IPS-18c (cell line): ENCODE results near the gene DNAL4.
"Not testable (repeated sequence)": the region's sequence is repeated elsewhere in the genome, so short reads cannot be mapped to it uniquely, and the experiment has no call there.

Source experiments
- H3K4me3 ChIP-seq: 2 replicates; pipeline ENCODE4 v1.7.0; 2013; ENCODE audit warnings: low read depth, mild to moderate bottlenecking, low read length, moderate library complexity; ENCODE audit not compliant: insufficient read depth
- H3K9me3 ChIP-seq: one replicate; pipeline ENCODE4 v1.6.1; 2013; ENCODE audit warnings: mild to moderate bottlenecking, low read length, moderate library complexity; ENCODE audit not compliant: control insufficient read depth, insufficient read depth

Gene DNAL4

DNA sequence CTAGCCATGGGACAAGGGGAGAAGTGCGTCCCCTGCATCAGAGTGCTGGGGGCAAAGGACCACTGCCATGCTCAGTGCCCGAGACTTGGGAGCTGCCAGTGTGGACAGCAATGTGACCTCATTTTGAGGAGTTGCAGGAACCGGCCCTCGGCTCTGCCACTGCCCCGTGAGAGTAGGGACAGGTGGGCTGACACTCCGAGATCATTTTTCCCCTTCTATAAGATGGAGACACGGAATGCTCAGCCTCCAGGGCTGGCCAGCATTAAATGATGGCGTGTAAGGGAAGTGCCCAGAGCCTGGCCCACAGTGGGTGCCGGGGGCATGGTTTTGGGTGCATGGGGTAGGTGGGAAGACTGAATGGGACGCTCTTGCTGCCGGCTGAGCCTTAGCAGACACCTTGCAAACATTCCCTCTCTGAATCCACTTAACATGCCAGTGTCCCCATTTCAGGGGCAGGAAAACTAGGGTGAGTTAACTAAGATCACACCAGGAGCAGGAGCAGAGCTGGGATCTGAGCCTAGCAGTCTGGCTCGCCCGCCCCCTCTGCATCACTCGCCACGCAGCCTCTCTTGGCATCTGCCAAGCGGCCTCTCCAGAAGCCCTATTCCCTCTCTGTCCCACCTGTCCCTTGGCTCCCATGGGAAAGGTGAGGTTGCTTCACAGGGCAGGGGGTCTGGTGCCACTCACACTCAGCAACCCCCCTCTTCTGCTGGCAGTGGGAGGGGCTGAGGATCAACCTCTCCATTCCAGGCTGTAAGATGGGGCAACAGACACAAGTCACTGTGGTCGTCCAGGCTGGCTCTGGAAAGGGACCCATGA is 36.3 kb upstream of the DNAL4 start:
- no peak overlapping the region for H3K4me3 ChIP-seq
- H3K9me3 ChIP-seq = no peaks in the 10 kb centered on the region

DNA sequence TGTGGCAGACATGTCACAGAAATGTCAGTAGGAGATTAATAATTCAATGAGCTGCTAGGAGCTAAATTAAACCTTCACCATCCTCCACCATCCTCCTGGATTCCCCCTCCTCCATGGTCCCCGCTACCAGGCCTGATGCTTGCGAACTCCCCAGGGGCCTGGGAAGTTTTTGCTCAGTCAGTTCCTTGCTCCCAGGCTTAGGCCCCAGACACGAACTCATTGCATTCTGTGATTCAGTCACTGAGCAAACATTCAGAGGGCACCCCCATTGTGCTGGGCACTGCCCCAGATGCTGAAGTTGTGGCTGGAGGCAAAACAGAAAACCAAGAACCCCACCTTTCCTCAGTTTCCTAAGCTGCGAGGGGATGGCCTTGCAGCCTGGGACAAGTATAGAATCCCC is 35.5 kb upstream of the DNAL4 start:
- no peak overlapping the region for H3K4me3 ChIP-seq
- no peaks in the 10 kb centered on the region for H3K9me3 ChIP-seq

DNA sequence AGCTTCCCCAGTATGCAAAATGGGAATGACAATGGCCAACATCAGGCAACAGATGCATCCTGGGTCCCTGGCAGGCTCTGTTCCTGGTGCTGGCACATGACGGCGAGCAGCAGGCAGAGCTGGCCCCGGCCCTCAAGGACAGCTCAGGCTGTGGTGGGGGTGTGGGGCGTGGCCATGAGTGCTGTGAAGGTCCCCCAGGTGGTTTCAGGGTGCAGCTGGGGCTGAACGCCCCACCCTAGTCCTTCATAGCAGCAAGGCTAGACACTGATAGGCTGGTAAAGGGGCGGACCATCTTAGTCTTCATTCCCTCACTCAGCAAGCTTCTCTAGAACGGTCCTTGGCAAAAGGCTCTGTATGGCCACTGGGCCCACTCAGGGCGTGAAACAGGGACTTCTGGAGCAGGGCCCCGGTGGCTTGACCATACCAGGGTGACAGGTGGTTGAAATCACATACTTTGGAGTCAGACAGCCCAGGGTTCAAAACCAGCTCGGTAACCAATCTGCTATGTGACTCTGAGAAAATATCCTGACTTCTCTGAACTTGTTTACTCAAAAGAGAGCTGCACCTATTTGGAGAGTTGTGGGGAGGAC is 34.8 kb upstream of the DNAL4 start:
- Histone ChIP-seq H3K4me3 (no peak overlapping the region), H3K9me3 (no peaks in the 10 kb centered on the region)

DNA sequence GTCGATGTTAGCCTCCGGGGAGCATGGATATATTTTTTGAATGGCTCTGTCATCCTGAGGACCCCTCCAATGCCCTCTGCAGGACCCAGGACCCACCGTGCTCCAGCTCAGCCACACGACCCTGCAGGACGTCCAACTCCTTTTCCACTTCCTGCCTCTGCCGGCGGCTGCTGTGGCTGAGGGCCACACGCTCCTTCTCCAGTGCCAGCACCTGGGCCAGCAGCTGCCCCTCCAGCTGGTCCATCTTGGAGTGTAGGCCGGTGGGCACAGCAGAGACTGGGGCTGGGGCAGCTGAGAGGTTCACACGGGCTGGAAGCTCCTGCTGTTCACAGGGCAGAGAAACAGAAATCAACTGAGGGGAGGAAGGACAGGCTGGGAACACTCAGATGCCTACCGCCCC is 34.2 kb upstream of the DNAL4 start:
- H3K9me3 ChIP-seq = no peaks in the 10 kb centered on the region
- no peak overlapping the region for H3K4me3 ChIP-seq

DNA sequence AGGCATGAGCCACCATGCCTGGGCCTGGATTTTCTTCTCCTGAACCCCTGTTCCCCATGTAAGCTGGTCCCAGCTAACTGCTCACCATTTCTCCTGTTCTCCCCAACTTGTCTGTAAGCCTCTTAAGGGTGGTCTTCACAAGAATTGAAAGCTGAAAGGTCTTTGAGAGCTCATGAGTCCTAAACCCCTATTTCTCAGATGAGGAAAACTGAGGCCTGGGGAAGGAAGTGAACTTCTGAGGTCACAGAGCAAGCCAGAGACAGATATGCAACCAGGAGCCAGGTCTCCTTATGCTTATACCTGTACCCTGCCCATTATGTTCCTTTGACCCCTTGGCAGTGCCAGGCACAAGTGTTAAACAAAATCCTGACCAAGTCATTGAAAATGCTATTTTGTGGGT is 33.6 kb upstream of the DNAL4 start:
- H3K4me3 ChIP-seq = no peak overlapping the region
- H3K9me3 ChIP-seq = no peaks in the 10 kb centered on the region

DNA sequence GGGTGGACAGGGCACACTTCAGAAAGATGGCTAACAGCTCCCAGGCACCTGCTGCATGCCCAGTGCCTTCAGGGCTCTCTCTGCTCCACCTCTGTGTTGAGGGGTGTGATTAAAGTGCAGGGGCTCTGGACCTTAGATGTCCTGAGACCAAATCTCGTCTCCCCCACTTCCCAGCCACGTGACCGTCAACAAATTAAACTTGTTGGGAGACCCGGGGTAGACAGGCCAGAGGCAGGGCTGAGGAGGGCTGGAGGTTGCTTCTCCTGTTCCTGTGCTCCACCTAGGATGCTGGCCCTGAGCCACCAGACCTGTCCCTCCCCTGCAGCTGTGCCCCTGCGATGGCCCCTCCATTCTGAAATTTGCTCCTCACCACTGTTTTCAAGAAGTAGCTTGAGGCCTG is 32.9 kb upstream of the DNAL4 start:
- H3K4me3 ChIP-seq = no peak overlapping the region

DNA sequence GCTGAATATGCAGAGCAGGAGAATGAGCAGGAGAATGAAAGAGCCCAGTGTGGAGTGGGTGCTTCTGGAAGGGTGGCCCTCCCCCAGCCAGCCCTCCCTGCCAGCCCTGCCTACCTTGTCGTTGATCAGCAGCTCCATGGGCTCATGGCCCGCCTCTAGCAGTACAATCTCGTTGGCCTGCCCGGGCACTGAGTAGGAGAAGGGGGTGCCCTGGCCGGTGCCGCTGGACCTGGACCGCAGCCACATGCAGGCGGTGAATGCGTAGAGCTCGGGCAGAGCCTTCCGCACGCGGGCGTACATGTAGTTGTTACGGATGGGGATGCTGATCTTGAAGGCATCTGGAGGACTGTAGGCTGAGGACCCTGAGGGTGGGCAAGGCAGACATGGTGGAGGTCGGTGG is 32.4 kb upstream of the DNAL4 start:
- H3K9me3 ChIP-seq = no peaks in the 10 kb centered on the region
- H3K4me3 ChIP-seq = no peak overlapping the region

More for the DNA sequence above, 32.9 kb upstream of the DNAL4 start:
- H3K9me3 ChIP-seq = no peaks in the 10 kb centered on the region

DNA sequence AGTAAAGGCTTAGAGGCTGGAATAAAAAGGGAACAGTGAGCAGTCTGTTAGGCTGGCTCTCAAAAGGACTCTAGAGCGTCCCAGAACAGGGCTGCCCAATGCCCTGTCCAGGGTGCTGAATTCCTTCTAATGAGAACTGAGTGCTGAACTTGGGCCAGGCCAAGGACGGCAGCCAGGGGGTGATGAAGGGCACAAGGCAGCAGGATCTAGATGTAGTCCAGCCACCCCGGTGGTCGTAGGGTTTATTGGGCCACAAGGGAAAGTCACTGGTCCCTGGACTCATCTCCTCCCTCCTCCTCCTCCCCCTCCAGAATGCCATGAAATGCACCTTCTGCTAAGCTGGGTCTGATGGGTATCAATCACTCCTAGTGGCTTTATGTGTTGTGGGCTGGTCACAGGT is 30.6 kb upstream of the DNAL4 start:
- no peak overlapping the region for H3K4me3 ChIP-seq
- H3K9me3 ChIP-seq = no peaks in the 10 kb centered on the region

DNA sequence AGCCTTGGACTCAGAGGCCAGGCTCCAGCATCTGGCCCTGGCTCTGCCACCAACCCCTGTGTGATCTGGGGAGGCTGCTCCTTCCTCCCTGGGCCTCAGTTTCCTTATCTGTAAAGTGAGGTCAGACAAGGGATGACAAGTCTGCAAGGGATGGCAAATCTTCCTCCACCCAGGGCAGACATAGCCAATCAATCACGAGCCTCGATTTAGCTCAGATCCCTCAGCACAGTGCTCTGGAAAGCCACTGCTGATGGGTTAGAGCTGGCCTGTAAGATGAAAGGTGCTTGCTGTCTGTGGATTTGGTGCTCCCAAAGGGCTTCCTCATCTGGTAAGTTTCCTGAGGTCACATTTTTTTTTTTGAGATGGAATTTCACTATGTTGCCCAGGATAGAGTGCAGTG is 29.7 kb upstream of the DNAL4 start:
- Histone ChIP-seq H3K9me3 (no peaks in the 10 kb centered on the region), H3K4me3 (no peak overlapping the region)

DNA sequence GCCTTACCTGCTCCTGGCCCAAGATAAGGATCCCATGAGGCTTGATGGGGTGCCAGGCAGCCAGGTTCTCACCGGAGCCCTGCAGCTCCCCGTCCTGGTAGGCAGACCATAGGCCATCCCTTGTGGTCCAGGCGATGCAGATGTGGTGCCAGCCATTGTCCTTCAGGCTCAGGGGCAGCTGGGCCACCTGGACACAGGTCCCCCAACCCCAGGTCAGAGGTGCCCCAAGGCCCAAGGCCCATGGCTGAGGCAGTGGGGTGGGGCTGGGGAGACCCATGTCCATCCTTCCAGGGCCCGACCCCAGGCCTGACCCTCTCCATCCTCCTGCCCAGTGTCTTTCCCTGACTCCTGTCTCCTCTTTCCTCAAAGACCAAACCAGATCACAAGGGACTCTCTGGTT is 29.1 kb upstream of the DNAL4 start:
- Histone ChIP-seq H3K4me3 (no peak overlapping the region), H3K9me3 (no peaks in the 10 kb centered on the region)

DNA sequence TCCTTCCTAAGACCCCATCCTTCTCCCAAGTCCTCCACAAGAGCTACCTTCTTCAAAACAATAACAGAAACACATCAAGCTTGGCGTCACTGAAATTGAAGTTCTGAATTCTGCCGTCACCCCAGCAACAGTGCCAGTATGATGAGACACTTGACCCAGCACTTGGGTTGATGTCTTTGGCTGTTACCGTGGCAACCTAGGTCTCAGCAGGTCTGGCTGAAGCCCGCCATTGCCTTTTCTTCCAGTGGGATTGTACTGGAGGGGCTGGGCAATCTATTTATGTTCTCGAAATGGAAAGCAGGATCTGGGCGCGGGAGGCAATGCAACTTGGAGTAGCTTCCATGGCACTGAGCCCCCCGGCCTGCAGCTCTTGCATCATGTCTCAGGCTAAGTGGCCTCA is 26.1 kb upstream of the DNAL4 start:
- Histone ChIP-seq H3K4me3 (no peak overlapping the region), H3K9me3 (no peaks in the 10 kb centered on the region)

DNA sequence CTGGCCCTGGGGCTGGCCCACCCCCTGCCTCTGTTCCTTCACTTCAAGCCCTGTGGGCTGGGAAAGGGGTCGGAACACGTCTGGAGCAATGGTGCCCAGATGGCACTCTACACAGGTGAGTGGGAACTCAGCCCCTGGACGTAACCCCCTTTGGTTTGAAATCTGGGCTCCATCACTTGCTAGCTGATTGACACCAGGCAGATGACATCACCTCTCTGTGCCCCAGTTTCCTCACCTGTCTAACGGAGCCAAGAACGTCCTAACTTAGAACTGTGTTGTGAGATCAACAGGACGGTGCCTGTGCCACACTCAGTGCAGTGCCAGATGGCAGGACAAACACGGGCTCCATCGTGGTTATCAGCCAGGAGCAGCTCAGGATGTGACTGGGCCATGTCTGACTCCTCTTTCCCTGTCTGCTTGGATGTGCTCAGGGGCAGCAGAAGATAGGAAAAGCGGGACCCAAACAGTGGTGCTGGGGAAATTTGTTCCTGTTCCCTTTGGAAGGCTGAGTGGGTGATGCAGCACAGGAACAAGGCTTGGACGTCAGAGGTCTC is 25.5 kb upstream of the DNAL4 start:
- H3K9me3 ChIP-seq = no peaks in the 10 kb centered on the region
- H3K4me3 ChIP-seq = no peak overlapping the region

DNA sequence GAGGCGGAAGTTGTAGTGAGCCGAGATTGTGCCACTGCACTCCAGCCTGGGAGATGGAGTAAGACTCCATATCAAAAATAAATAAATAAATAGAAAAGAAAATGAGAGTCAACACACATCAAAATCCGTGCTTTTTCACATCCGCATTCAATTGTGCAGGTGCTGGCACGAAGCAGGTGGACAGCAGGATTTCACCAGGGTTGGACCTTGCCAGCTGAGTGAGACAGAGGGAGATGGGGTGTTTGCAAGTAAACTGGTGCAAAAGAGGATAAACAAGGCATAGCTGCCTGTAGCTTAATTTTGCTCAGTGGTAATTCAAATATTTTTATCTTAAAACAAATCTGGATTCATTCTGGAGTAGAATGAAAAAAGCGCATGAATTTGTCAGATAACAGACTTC is 23.3 kb upstream of the DNAL4 start:
- no peak overlapping the region for H3K4me3 ChIP-seq
- H3K9me3 ChIP-seq = no peaks in the 10 kb centered on the region

DNA sequence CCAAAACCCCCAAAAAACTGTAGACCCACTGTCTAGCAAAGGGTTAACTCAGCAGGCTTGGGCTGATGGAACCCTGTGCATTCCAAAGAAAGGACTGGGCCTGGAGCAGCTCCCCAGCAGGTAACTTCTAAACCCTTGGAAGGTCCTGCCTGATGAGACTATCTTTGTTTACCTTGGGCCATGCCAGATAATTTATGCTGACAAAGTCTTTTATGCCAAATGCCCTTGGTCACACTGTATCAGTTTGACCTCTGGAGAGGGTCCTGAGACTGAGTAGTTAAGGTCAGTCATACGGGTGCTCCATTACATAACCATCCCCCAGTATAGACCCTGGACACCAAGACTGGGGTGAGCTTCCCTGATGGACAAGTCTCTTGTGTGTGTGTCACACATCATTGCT is 21.9 kb upstream of the DNAL4 start:
- Histone ChIP-seq H3K4me3 (no peak overlapping the region), H3K9me3 (no peaks in the 10 kb centered on the region)

DNA sequence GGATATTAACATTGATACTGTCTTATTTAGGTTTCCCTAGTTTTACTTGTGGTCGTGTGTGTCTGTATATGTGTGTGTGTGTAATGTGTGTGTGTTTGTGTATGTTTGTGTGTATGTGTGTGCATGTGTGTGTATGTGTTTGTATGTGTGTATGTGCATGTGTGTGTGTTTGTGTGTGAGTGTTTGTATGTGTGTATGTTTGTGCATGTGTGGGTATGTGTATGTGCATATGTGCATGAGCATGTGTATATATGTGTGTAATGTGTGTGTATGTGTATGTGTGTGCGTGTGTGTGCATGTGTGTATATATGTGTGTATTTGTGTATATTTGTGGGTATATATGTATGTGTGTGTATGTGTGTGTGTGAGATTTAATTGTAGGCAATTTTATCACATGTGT is 17.3 kb upstream of the DNAL4 start:
- Histone ChIP-seq H3K9me3 (no peaks in the 10 kb centered on the region), H3K4me3 (no peak overlapping the region)

DNA sequence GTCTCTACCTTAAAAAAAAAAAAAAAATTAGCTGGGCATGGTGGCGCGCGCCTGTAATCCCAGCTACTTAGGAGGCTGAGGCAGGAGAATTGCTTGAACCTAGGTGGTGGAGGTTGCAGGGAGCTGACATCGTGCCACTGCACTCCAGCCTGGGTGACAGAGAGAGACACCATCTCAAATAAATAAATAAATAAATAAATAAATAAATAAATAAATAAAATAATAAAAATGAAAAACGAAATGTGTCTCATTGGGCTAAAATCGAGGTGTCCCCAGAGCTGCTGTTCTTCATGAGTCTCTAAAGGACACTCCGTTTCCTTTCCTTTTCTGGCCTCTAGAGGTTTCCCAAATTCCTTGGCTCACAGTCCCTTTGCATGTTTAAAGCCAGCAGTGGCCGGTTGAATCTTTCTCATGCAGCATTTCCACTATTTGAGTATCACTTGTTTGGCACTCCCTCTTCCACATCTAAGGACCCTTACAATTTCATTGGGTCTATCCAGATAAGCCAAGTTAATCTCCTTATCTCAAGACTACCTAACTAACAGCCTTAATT is 11.2 kb upstream of the DNAL4 start:
- H3K4me3 ChIP-seq, H3K9me3 ChIP-seq: not testable (repeated sequence)

DNA sequence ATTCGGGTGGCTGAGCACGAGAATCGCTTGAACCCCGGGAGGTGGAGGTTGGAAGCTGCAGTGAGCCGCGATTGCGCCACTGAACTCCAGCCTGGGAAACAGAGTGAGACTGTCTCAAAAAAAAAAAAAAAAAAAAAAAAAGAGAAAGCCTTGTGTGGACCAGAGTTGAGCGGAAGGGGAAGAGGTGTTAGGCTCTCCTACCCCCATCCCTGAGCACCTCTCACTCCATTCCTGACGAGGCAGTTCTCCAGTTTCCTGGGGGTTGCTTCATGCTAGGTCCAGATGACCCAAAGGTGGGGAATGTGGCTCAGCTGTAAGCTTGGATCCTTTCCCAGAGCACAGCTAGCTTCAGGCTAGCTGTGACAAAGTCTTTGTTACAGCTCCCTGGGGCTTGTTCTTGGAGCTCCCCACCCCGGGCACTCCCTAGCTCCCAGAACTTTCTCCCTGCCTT is 8.8 kb upstream of the DNAL4 start:
- H3K4me3 ChIP-seq = peak overlapping the region; percentile 15; the same call in 1 of the 2 replicates

DNA sequence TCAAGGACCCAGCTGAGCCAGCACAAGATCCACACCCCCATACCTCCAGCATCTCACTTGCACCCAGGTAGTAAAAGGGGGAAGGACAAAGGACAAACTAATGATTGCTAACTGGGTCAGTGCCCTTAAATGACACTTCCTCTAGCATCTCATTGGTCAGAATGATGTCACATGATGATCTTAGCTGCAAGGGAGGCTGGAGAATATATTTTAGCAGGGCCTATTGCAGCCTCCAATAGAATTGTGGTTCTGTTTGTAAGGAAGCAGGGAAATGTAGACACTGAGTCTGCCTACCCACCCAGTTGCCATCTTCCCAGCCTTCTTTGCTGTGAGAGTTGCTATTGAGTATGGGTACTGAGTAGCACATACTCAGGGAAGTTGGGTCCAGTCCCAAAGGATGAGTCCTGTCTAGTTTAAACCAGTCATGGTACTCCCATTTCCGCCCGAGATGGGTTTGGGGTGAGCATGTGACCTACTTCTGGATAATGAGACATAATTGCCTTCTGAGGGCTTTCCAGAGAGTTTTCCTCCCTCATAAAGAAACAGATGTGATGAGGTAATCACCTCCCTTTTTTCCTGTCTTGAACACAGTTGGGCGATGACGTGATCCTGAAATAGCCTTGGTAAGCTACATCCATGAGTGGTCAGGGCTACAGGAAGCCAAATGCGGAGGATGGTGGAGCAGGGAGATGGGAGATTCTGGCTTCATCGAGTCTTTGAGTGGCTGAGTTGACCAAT is 5.5 kb upstream of the DNAL4 start:
- H3K9me3 ChIP-seq = no peaks in the 10 kb centered on the region
- no peak overlapping the region for H3K4me3 ChIP-seq

More for the DNA sequence above, 8.8 kb upstream of the DNAL4 start:
- H3K9me3 ChIP-seq = no peaks in the 10 kb centered on the region
